ENCODE data around the gene NEGR1. TPM values are rescaled to one million over a fixed set of nuclear protein-coding genes. Genes with fewer than 3 reads are reported as not detected.
A peak's percentile ranks its signal among the peaks of the same experiment; 100 is the strongest.

NEGR1 gene
- total RNA-seq, 1 experiment from 2014 or later: 1.2 TPM

DNA sequence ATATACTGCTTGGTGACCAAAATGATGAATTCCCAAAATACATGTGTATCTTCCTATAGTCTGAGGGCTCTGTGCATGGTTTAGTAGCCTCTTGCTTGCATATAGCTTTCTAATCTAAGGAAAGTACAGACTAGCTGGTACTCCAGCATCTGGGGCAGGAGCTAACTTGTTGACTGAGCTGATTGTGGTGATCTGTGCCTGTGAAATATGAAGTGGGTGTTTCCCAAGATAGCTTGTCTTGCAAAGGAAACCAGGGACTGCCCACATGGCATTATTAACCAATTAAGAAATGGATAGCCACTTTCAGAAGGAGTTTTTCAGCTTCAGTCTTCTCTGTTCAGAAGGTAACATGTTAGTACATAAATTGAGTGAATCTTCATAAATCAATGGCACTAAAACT, 219.8 kb downstream of the NEGR1 start:
- H3K4me3 ChIP-seq: no peak overlapping the region
- peaks cover 9% of the 10 kb centered on the region for H3K27me3 ChIP-seq
- no peak for DNase-seq
- no peaks in the 10 kb centered on the region for H3K9me3 ChIP-seq (replicated peaks)
- H3K27ac ChIP-seq: no peak overlapping the region
- no peaks in the 10 kb centered on the region for H3K4me1 ChIP-seq
- H3K36me3 ChIP-seq: no peaks in the 10 kb centered on the region

DNA sequence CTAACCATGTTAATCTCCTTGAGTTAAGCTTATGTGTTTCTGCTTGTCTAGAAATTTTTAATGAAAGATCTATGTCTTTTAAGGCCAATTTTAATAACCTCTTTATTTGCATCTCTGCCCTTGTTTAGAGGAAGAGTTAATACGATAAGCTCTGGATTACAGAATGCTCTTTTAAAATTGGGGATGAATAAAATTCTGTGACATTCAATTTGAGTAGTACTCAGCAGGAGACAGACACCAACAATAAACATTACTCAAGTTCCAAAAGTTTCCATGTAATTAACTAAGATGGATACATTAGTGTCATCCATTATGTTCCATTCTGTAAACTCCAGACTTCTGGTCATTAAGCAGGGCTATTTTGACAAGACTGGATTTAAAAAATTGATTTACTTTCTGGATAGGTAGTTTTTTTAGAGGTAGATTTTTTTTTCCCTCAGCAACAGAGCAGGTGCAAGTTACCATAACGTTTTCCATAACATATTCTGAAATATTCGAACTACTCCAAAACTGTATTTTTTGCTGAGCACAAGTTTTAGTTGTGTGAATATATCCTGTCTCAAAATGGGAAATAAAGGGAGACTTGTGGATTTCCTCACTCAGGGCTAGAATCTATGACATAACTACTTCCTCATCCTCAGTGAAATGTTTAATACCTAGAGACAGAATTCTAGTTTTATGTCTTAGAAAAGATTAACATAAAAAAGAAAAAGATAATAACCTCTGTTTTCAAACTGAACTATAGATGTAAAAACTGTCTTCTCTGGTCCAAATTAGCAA, 221.7 kb downstream of the NEGR1 start:
- peaks cover 9% of the 10 kb centered on the region; the same call in 1 of the 2 replicates for H3K27me3 ChIP-seq
- no peaks in the 10 kb centered on the region for H3K9me3 ChIP-seq (replicated peaks)
- H3K36me3 ChIP-seq: no peaks in the 10 kb centered on the region
- DNase-seq: no peak
- H3K27ac ChIP-seq: no peak overlapping the region
- no peaks in the 10 kb centered on the region for H3K4me1 ChIP-seq
- H3K4me3 ChIP-seq: no peak overlapping the region

DNA sequence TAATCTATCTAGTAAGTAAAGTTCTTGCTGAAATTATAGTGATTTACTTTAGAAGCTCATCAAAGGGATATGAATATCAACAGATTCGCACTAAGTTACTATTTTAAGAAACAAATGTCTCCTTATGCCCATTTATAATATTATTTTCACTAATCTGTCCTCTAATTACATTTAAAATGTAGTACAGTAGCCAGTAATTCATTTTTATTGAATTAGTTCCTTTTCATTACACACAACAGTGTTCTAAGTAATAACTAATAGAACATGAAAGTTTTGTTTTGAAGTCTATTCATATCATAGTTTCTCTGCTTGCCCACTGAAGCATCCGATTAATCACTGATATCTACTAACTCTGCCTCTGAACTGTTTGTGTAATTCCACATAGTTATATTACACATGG, 225.8 kb downstream of the NEGR1 start:
- Histone ChIP-seq H3K9me3 (replicated peaks) (no peaks in the 10 kb centered on the region), H3K4me1 (no peaks in the 10 kb centered on the region), H3K27me3 (peaks cover 7% of the 10 kb centered on the region; the same call in 1 of the 2 replicates), H3K27ac (no peak overlapping the region), H3K4me3 (no peak overlapping the region), H3K36me3 (no peaks in the 10 kb centered on the region)
- no peak for DNase-seq

DNA sequence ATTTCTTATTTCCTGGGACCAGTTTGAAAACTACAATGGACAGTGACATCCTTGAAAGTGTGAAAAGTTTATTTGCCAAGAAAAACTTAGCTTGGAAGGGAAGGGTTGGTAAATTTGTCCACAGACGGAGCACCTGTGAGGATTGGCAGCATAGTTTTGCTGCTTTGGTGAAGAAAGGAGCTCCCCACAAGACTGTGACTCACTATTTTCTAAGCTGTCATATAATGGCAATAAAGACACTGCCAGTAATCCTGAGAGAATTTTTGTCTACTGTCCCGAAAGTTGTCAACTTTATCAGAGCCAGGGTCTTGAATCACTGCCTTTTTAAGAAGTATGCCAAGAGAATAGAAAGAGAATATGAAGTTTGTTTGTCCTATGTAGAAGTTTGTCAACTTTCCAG, 230.8 kb downstream of the NEGR1 start:
- Histone ChIP-seq H3K4me3 (no peak overlapping the region), H3K9me3 (replicated peaks) (no peaks in the 10 kb centered on the region), H3K27me3 (no peaks in the 10 kb centered on the region), H3K4me1 (no peaks in the 10 kb centered on the region), H3K36me3 (no peaks in the 10 kb centered on the region), H3K27ac (no peak overlapping the region)
- DNase-seq: no peak

DNA sequence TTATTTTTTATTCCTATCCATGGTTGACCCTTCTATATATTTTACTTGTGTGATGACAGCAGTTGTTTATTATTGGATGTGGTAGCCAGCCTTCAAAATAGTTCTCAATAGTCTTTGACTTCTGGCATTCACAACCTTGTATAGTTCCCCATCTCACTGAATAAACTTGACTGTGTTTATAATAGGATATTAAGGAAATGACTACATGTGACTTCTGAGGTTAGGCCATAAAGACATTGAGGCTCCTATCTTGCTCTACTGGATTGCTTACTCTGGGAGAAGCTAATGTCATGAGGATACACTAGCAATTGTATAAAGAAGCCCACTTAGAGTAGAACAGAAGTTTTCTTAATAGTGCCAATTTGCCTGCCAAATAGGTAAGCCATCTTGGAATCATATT, 231.8 kb downstream of the NEGR1 start:
- Histone ChIP-seq H3K27ac (no peak overlapping the region), H3K4me1 (no peaks in the 10 kb centered on the region), H3K36me3 (no peaks in the 10 kb centered on the region), H3K27me3 (no peaks in the 10 kb centered on the region), H3K4me3 (no peak overlapping the region), H3K9me3 (replicated peaks) (no peaks in the 10 kb centered on the region)
- no peak for DNase-seq

DNA sequence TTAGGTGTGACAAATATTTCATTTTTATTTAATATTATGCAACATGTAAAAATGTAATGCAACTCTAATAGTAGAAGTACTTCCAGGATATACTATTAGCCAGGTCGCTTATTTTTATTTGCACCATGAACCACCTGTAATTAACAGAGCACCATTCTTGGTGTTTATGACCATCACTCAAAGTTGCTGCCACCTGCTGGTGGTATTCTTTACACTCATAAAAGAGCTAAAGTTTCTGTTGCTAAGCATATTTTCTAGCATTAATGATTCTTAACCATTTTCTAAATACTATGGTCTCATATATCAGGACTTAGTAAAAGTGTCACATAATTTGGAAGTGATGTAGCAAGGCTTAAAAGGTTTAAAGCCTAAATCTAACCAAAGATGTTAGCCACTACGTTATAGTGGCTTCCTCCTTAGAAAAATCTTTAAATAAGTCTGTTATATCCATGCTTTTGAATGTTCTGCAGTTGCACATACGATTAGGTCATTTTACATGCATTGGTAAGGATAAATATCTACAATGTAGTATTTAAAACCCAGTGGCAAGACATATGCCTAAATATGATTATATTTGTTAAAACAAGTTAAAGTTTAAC, 244.5 kb downstream of the NEGR1 start:
- DNase-seq: peak; percentile 19 to 61
- H3K4me3 ChIP-seq: no peak overlapping the region
- H3K9me3 ChIP-seq (replicated peaks): no peaks in the 10 kb centered on the region
- no peaks in the 10 kb centered on the region; the same call in none of the 2 replicates for H3K27me3 ChIP-seq
- no peaks in the 10 kb centered on the region for H3K36me3 ChIP-seq
- no peaks in the 10 kb centered on the region for H3K4me1 ChIP-seq
- no peak overlapping the region for H3K27ac ChIP-seq

DNA sequence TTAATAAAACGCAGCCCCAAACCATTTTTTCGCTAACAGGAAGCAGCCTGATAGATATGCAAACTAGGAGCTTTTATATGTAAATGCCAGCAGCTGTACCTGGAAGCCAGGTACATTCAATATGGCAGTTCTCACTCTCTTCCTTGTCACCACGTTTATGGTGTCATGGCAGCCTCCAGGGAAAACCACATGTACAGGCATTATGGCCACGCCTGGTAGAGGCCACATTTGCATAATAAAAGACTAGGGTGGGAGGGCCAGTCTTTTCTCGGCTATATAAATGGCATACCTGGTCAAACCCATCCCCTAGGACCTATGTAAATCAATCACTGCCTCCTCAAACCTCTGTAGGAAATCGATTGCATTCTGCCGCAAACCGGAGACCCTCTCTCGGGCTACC, 247.5 kb downstream of the NEGR1 start:
- Histone ChIP-seq H3K27ac (no peak overlapping the region), H3K36me3 (no peaks in the 10 kb centered on the region)
- no peak for DNase-seq

DNA sequence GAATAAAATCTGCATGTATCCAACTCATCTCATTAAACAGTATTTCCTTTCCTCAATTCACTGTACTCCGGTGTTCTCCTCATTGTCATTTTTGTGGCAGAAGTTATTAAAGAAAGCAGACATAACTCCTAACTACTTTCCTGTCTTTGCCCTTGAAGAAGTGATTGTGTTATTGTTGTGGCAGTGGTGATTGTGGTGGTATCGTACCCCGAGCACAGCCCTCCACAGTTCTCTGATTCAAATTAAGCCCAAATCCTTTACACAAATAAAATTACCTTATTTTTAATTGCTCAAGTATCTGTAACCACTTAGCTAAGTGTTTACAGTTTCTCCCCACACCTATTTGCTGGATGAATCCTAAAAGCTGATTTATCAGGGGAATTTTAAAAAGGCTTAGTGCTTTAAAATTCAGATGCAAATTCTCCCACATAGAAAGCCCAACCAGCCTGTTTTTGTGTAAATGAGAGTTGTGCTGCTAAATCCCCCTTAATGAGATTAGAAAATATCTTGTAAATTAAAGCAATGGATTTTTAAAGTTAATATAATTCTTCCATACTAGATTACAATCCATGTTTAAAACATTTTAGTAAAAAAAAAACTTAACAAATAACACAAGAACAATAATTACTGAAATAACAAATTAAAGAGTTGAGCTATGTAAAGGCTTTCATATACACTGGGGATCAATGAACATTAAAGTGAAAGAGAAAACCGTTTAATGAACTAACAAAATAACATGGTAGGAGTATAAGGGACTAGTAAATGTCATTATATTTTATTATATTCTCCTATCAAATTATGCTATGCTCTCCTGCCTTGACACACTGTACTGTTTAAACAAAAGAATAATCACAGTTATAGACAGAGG, 259.0 kb downstream of the NEGR1 start:
- H3K36me3 ChIP-seq: no peaks in the 10 kb centered on the region
- H3K27me3 ChIP-seq: peaks cover 3% of the 10 kb centered on the region; the same call in 1 of the 2 replicates
- no peak overlapping the region for H3K27ac ChIP-seq
- H3K4me3 ChIP-seq: no peak overlapping the region
- DNase-seq: no peak
- H3K4me1 ChIP-seq: no peaks in the 10 kb centered on the region
- H3K9me3 ChIP-seq (replicated peaks): no peaks in the 10 kb centered on the region

More for the DNA sequence above, 247.5 kb downstream of the NEGR1 start:
- H3K4me3 ChIP-seq: no peak overlapping the region
- no peaks in the 10 kb centered on the region for H3K9me3 ChIP-seq (replicated peaks)
- no peaks in the 10 kb centered on the region; the same call in none of the 2 replicates for H3K27me3 ChIP-seq
- no peaks in the 10 kb centered on the region for H3K4me1 ChIP-seq

DNA sequence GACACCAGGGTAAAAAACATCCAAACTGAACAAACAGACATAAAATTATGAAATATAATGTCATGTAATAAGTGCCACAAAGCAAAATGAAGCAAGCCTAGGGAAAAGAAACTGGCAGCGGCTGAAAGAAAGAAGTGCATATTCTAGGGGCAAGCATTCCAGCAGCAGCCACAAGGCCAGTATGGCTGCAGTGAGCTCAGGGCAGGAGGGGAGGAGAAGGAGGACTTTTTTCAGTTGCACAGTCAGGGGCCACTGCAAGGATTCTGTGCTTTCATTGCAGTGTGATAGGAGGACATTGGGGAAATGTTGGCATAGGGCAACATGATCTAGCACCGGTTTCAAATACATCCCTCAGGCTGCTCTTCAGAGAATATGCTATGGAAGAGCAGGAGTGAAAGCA, 263.8 kb downstream of the NEGR1 start:
- no peak for DNase-seq
- Histone ChIP-seq H3K9me3 (replicated peaks) (0 out of 2 replicates have a peak, but pooled peaks cover 2% of the 10 kb centered on the region), H3K27me3 (peaks cover 6% of the 10 kb centered on the region; the same call in 1 of the 2 replicates), H3K4me1 (no peaks in the 10 kb centered on the region), H3K27ac (no peak overlapping the region), H3K36me3 (no peaks in the 10 kb centered on the region), H3K4me3 (no peak overlapping the region)

DNA sequence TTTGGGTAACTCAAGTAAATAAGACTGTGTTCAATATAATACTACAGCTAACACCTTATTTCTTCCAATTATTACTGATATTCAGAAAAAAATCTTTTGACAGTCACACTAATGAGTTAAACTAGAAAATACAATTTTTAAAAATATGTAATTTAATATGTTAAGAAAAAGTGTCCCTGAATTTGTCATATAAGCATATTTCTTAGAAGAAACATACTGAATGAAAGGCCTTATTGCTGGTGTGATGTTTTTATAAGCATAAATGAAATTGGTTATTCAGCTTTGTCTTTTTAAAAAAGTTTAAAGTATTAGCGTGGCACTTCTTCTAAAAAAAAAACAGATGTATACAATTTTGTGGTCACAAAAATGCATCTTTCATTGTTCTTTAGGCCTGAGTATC, 267.3 kb downstream of the NEGR1 start:
- no peaks in the 10 kb centered on the region for H3K36me3 ChIP-seq
- 0 out of 2 replicates have a peak, but pooled peaks cover 2% of the 10 kb centered on the region for H3K9me3 ChIP-seq (replicated peaks)
- H3K27ac ChIP-seq: no peak overlapping the region
- no peak for DNase-seq
- peaks cover 18% of the 10 kb centered on the region for H3K4me1 ChIP-seq
- no peak overlapping the region for H3K4me3 ChIP-seq
- peaks cover 3% of the 10 kb centered on the region; the same call in 1 of the 2 replicates for H3K27me3 ChIP-seq

DNA sequence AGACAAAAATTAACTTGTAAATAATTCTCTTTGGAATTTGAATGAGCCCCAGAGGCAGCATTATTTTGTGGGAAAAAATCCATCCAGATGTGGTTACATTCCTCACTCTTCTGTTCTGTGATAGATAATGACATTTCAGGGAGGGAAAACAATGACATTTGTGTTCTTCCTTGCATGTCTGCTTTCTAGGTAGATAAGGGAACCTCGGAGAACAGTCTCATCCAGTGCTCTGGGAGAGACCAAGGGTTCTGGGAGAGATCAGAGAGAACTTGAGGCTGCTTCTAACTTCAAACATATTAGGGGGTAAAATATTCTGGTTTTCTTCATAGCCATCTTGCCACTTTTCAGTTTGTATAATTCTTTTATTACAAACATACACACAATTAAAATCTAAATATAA, 269.2 kb downstream of the NEGR1 start:
- Histone ChIP-seq H3K27me3 (peaks cover 3% of the 10 kb centered on the region; the same call in 1 of the 2 replicates), H3K36me3 (no peaks in the 10 kb centered on the region), H3K27ac (no peak overlapping the region), H3K4me3 (no peak overlapping the region), H3K4me1 (peaks cover 28% of the 10 kb centered on the region), H3K9me3 (replicated peaks) (0 out of 2 replicates have a peak, but pooled peaks cover 2% of the 10 kb centered on the region)
- no peak for DNase-seq

DNA sequence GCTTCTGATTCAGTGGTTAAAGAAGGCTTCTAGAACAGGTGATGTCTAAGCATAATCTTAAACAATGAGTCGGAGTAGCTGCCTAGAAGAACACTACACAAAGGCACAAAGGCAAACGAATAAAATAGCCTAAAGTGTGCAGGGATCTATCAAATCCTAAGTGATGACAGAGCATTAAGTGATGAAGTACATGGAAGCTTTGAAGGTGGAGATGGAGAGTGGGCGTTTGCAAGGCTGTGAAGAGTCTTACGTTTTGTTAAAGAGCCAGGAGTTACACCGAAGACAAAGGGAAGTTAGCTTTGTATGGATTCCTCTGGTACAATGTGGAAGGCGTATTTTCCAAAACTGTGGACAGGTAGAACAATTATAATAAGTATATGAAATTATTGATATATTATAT, 270.6 kb downstream of the NEGR1 start:
- Histone ChIP-seq H3K9me3 (replicated peaks) (no peaks in the 10 kb centered on the region), H3K27ac (no peak overlapping the region), H3K4me3 (no peak overlapping the region), H3K4me1 (peaks cover 31% of the 10 kb centered on the region), H3K36me3 (no peaks in the 10 kb centered on the region), H3K27me3 (peaks cover 3% of the 10 kb centered on the region; the same call in 1 of the 2 replicates)
- DNase-seq: no peak

DNA sequence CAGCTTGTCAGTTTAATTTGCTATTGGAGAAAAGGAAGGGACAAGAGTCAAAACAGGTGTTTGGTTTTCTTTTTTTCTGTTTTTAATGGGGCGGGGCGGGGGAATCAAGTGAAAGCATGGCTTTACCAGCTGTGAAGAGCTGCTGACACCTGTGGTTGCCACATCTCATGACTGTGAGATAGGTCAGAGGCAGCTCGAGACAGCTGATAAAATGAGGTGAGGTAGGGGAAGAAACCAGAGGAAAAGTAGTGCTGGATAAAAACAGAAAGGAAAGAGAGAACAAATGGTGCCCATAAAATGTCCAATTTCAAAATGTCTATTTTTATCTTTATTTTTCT, 272.3 kb downstream of the NEGR1 start:
- no peaks in the 10 kb centered on the region for H3K9me3 ChIP-seq (replicated peaks)

DNA sequence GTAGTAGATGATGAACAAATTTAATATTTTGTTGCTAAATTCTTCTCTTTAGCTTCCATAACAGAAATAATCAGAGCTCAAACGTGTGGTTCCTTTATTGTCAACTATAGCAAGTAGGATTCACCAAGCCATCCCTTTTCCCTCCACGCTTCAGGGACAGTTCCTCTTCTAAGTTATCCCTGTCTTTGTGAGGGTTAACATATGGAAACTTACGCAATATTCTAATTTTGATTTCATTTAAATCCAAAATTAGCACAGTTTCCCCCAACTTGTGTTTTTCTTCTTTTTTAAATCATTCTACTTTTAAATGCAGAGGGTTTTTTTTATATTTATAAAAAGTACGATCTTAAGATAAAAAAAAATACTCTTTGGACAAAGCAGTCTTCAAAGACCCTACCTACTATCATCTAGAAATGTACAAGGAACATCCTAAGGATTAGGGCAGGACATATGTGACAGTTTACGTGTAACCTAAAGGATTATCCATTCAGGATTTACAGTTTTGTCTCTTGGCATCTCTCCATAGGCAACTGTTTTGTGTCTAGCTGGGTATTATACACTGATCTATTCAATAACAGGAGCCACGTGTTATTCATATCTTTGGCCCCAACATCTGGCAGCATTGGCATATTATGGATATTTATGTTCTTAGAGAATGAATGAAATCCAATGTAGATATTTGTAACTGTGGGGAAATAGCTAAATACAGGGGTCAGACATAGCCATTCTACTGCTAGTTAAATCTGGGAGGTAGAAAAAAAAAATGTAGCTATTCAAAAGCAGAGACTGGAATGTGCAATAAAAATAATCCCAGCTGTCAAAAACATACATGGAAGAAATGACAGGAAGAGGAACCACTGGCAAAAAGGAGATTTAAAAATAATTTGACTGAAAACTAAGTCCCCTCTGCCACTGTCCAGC, 272.9 kb downstream of the NEGR1 start:
- H3K9me3 ChIP-seq (replicated peaks): no peaks in the 10 kb centered on the region
- no peak overlapping the region for H3K4me3 ChIP-seq
- H3K4me1 ChIP-seq: peaks cover 46% of the 10 kb centered on the region
- DNase-seq: peak in 1 of 2 experiments; percentile 52
- peak overlapping the region; percentile 50 for H3K27ac ChIP-seq
- H3K27me3 ChIP-seq: no peaks in the 10 kb centered on the region
- no peaks in the 10 kb centered on the region for H3K36me3 ChIP-seq

More for the DNA sequence above, 272.3 kb downstream of the NEGR1 start:
- Histone ChIP-seq H3K4me3 (no peak overlapping the region), H3K27ac (peak overlapping the region; percentile 50), H3K4me1 (peaks cover 40% of the 10 kb centered on the region), H3K36me3 (no peaks in the 10 kb centered on the region), H3K27me3 (no peaks in the 10 kb centered on the region)
- peak; percentile 71 to 81 for DNase-seq
